HCT116 (cell line): Measurements from ENCODE around the gene SYNE4. TPM values are rescaled to one million over a fixed set of nuclear protein-coding genes. Genes with fewer than 3 reads are reported as not detected.

Source experiments
- ATAC-seq: fragments of 200-7000 bp; cut with Tn5 transposase; 2 replicates; pipeline ENCODE4 v1.9.1; 2020; ENCODE audit warnings: mild to moderate bottlenecking, moderate library complexity
- BruUV-seq: library from RNA; stranded (reverse); fragments of 400-500 nt; replicated peaks from 2 replicates; lab custom pipeline; 2021; lab: Mats Ljungman, UMichigan
- CTCF ChIA-PET: fragments of 300-600 bp; sonication (Branson Sonifier 250); formaldehyde crosslinking; loops from one replicate; lab custom pipeline; 2021; ENCODE audit warnings: antibody characterized with exemption; lab: Charles Lee
- POLR2A ChIA-PET: fragments of 300-600, 350-600 bp; sonication (Branson Sonifier 250); formaldehyde crosslinking; loops from one replicate; lab custom pipeline; 2021; ENCODE audit warnings: antibody characterized with exemption; lab: Charles Lee
- RAD21 ChIA-PET, 2 experiments: fragments of 300-600 bp; sonication (Branson Sonifier 250); formaldehyde crosslinking; loops; one replicate each; lab custom pipeline; 2023; ENCODE audit warnings: low total read pairs in 2 of 2; ENCODE audit not compliant: uncharacterized antibody in 2 of 2, unreplicated experiment in 2 of 2, low non-redundant PET in 1 of 2; lab: Charles Lee
- DNase-seq: peaks from one replicate; pipeline ENCODE4 v3.0.0-alpha.2; 2010; ENCODE audit warnings: low read depth, low spot score
- H2AFZ ChIP-seq: fragments of 200-600 bp; shearing (Covaris generic), sonication (generic); 2 replicates; pipeline ENCODE4 v1.6.1; 2017; ENCODE audit warnings: low read depth, mixed run types, mixed read lengths, antibody characterized with exemption, low read length; ENCODE audit not compliant: poor library complexity, severe bottlenecking
- H3K27ac ChIP-seq: 2 replicates; pipeline ENCODE4 v1.5.1; 2012; ENCODE audit warnings: low read depth, low read length
- H3K27me3 ChIP-seq: fragments of 200-600 bp; sonication (generic); 2 replicates; pipeline ENCODE4 v1.6.1; 2016; ENCODE audit warnings: mixed run types, low read length, mixed read lengths; ENCODE audit not compliant: insufficient read depth
- H3K36me3 ChIP-seq, 2 experiments: fragments of 200-500 bp in 1 of 2; fragments of 200-600 bp in 1 of 2; sonication (Bioruptor generic) in 1 of 2; sonication (generic) in 1 of 2; 2 replicates each; pipeline versions ENCODE4 v1.5.1 to v1.6.1; 2014 to 2016; ENCODE audit warnings: low read length in 2 of 2, inconsistent platforms in 1 of 2, mixed read lengths in 1 of 2, mixed run types in 1 of 2; ENCODE audit not compliant: insufficient read depth in 2 of 2, control insufficient read depth in 1 of 2
- H3K4me1 ChIP-seq, 2 experiments: fragments of 200-600 bp in 1 of 2; sonication (generic) in 1 of 2; 2 replicates each; pipeline versions ENCODE4 v1.5.1 to v1.6.1; 2012 to 2017; ENCODE audit warnings: low read length in 2 of 2, inconsistent platforms in 1 of 2, mild to moderate bottlenecking in 1 of 2, mixed read lengths in 1 of 2, mixed run types in 1 of 2, moderate library complexity in 1 of 2; ENCODE audit not compliant: insufficient read depth in 2 of 2, control insufficient read depth in 1 of 2
- H3K4me2 ChIP-seq: fragments of 200-600 bp; sonication (generic); 2 replicates; pipeline ENCODE4 v1.6.1; 2017; ENCODE audit warnings: mixed run types, low read length, mixed read lengths
- H3K4me3 ChIP-seq, 2 experiments: fragments of 200-600 bp in 1 of 2; sonication (generic) in 1 of 2; replicated peaks in 1 of 2; 2 replicates each; pipeline ENCODE4 v1.5.1; 2011 to 2016; ENCODE audit warnings: low read length in 2 of 2, control low read depth in 1 of 2, low read depth in 1 of 2, mild to moderate bottlenecking in 1 of 2, mixed read lengths in 1 of 2, mixed run types in 1 of 2
- H3K79me2 ChIP-seq: fragments of 200-600 bp; sonication (generic); 2 replicates; pipeline ENCODE4 v1.6.1; 2017; ENCODE audit warnings: mild to moderate bottlenecking, mixed run types, low read length, moderate library complexity, mixed read lengths; ENCODE audit not compliant: insufficient read depth
- H3K9ac ChIP-seq: fragments of 200-600 bp; sonication (generic); 2 replicates; pipeline ENCODE4 v1.6.1; 2016; ENCODE audit warnings: low read length, mixed read lengths
- H3K9me2 ChIP-seq: fragments of 200-600 bp; sonication (generic), shearing (Covaris generic); 2 replicates; pipeline ENCODE4 v1.6.1; 2017; ENCODE audit warnings: mixed run types, mild to moderate bottlenecking, moderate library complexity; ENCODE audit not compliant: insufficient read depth
- H3K9me3 ChIP-seq, 2 experiments: fragments of 200-500 bp in 1 of 2; fragments of 200-600 bp in 1 of 2; sonication (Bioruptor generic) in 1 of 2; sonication (generic) in 1 of 2; 2 replicates each; pipeline ENCODE4 v1.6.1; 2014 to 2017; ENCODE audit warnings: low read length in 2 of 2, mixed read lengths in 2 of 2, inconsistent platforms in 1 of 2, low read depth in 1 of 2, mild to moderate bottlenecking in 1 of 2, mixed run types in 1 of 2, moderate library complexity in 1 of 2; ENCODE audit not compliant: control insufficient read depth in 1 of 2, insufficient read depth in 1 of 2
- H4K20me1 ChIP-seq: fragments of 200-600 bp; sonication (generic), shearing (Covaris generic); 2 replicates; pipeline ENCODE4 v1.6.1; 2017; ENCODE audit warnings: mixed run types, mild to moderate bottlenecking, moderate library complexity; ENCODE audit not compliant: insufficient read depth
- EZH2 ChIP-seq: fragments of 200-600 bp; sonication (generic); IDR thresholded peaks from 2 replicates; pipeline ENCODE4 v1.6.1; 2017; ENCODE audit warnings: antibody characterized with exemption, mixed run types
- EZH2phosphoT487 ChIP-seq: fragments of 200-600 bp; IDR thresholded peaks from 2 replicates; pipeline ENCODE4 v1.6.1; 2018; ENCODE audit warnings: antibody characterized with exemption, borderline replicate concordance
- FOSL1 ChIP-seq: IDR thresholded peaks from 2 replicates; pipeline ENCODE4 v1.6.1; 2012; ENCODE audit warnings: low read depth
- POLR2AphosphoS5 ChIP-seq: IDR thresholded peaks from 2 replicates; pipeline ENCODE4 v1.6.1; 2011; ENCODE audit warnings: mild to moderate bottlenecking, low read depth, low read length, moderate library complexity
- RAD21 ChIP-seq: IDR thresholded peaks from 2 replicates; pipeline ENCODE4 v1.6.1; 2012; ENCODE audit warnings: low read depth, mild to moderate bottlenecking
- SP1 ChIP-seq: IDR thresholded peaks from 2 replicates; pipeline ENCODE4 v1.6.1; 2012; ENCODE audit warnings: low read depth
- SRF ChIP-seq: IDR thresholded peaks from 2 replicates; pipeline ENCODE4 v1.6.1; 2012; ENCODE audit warnings: low read depth
- ZFX ChIP-seq: fragments of 450-650 bp; IDR thresholded peaks from 2 replicates; pipeline ENCODE4 v1.6.1; 2017
- intact Hi-C: fragments of 100-400 bp; cut with micrococcal nuclease; formaldehyde crosslinking; loops from 2 replicates; pipeline ENCODE4 v1.10.0; 2022
- total RNA-seq: library from RNA; stranded (reverse); gene quantifications from one replicate; pipeline ENCODE4 v1.2.1, GENCODE V29; 2021; ENCODE audit not compliant: unreplicated experiment
- TF ChIP-seq, protein P1 (sequence below): IDR thresholded peaks from 2 replicates; pipeline ENCODE4 v1.6.1; 2012
- TF ChIP-seq, protein P2 (sequence below): IDR thresholded peaks from 2 replicates; pipeline ENCODE4 v1.6.1; 2012; ENCODE audit warnings: low read depth

The SYNE4 gene
- total RNA-seq, 1 experiment from 2014 or later, result 27.9 TPM

GRCh38 chr19:35990771-35991730 lies 17.6 kb downstream of the SYNE4 start:
- TF ChIP-seq EZH2 (no peak), POLR2AphosphoS5 (no peak), ZFX (no peak), SP1 (no peak), RAD21 (no peak), EZH2phosphoT487 (no peak), FOSL1 (no peak), SRF (no peak)
- TF ChIP-seq, protein P1, sequence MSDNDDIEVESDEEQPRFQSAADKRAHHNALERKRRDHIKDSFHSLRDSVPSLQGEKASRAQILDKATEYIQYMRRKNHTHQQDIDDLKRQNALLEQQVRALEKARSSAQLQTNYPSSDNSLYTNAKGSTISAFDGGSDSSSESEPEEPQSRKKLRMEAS, result no peak
- TF ChIP-seq, protein P2, sequence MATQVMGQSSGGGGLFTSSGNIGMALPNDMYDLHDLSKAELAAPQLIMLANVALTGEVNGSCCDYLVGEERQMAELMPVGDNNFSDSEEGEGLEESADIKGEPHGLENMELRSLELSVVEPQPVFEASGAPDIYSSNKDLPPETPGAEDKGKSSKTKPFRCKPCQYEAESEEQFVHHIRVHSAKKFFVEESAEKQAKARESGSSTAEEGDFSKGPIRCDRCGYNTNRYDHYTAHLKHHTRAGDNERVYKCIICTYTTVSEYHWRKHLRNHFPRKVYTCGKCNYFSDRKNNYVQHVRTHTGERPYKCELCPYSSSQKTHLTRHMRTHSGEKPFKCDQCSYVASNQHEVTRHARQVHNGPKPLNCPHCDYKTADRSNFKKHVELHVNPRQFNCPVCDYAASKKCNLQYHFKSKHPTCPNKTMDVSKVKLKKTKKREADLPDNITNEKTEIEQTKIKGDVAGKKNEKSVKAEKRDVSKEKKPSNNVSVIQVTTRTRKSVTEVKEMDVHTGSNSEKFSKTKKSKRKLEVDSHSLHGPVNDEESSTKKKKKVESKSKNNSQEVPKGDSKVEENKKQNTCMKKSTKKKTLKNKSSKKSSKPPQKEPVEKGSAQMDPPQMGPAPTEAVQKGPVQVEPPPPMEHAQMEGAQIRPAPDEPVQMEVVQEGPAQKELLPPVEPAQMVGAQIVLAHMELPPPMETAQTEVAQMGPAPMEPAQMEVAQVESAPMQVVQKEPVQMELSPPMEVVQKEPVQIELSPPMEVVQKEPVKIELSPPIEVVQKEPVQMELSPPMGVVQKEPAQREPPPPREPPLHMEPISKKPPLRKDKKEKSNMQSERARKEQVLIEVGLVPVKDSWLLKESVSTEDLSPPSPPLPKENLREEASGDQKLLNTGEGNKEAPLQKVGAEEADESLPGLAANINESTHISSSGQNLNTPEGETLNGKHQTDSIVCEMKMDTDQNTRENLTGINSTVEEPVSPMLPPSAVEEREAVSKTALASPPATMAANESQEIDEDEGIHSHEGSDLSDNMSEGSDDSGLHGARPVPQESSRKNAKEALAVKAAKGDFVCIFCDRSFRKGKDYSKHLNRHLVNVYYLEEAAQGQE, result no peak
- TF ChIP-seq, all 23 proteins: peak for 0
- Histone ChIP-seq H4K20me1 (no peaks in the 10 kb centered on the region), H3K9me3 (no peaks in the 10 kb centered on the region), H3K4me2 (no peak overlapping the region), H3K79me2 (peaks cover 8% of the 10 kb centered on the region), H3K27ac (no peak overlapping the region), H2AFZ (no peak overlapping the region), H3K9me2 (no peaks in the 10 kb centered on the region), H3K36me3 (no peaks in the 10 kb centered on the region), H3K4me1 (peaks cover 13 to 31% of the 10 kb centered on the region in 2 experiments; a peak in 3 of 4 replicates), H3K27me3 (no peaks in the 10 kb centered on the region), H3K9ac (no peak overlapping the region), H3K4me3 (no peak overlapping the region)
- ATAC-seq (no peak), DNase-seq (no peak)
- BruUV-seq, result no TSS peak
- ChIA-PET RAD21 (interaction anchor here in 1 of 2 experiments (0.7 kb wide), 1 partner anchor 1952 kb away, joined by 5 read pairs; no protein-coding TSS in a partner anchor), CTCF (no interaction called here), POLR2A (no interaction called here)
- intact Hi-C loops, result no loop called here
